22Rv1 (cell line): ENCODE data around the gene EML6.

Experiments used
- ZFX ChIP-seq: fragments of 450-650 bp; IDR thresholded peaks from 2 replicates; pipeline ENCODE4 v1.6.1; 2017; ENCODE audit warnings: antibody characterized with exemption, borderline replicate concordance
- TF ChIP-seq, protein P1 (sequence below): fragments of 450-650 bp; IDR thresholded peaks from 2 replicates; pipeline ENCODE4 v1.5.1; 2017; ENCODE audit warnings: mild to moderate bottlenecking

GRCh38 chr2:54716375-54716774, 7.1 kb upstream of the EML6 start:
- TF ChIP-seq, protein P1, sequence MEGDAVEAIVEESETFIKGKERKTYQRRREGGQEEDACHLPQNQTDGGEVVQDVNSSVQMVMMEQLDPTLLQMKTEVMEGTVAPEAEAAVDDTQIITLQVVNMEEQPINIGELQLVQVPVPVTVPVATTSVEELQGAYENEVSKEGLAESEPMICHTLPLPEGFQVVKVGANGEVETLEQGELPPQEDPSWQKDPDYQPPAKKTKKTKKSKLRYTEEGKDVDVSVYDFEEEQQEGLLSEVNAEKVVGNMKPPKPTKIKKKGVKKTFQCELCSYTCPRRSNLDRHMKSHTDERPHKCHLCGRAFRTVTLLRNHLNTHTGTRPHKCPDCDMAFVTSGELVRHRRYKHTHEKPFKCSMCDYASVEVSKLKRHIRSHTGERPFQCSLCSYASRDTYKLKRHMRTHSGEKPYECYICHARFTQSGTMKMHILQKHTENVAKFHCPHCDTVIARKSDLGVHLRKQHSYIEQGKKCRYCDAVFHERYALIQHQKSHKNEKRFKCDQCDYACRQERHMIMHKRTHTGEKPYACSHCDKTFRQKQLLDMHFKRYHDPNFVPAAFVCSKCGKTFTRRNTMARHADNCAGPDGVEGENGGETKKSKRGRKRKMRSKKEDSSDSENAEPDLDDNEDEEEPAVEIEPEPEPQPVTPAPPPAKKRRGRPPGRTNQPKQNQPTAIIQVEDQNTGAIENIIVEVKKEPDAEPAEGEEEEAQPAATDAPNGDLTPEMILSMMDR = no peak
- TF ChIP-seq ZFX = no peak
